HEK293 (cell line): ENCODE data around the gene SPIRE2.

Experiments
- CTCF ChIP-seq: fragments of 450-650 bp; formaldehyde crosslinking; IDR thresholded peaks from 2 replicates; pipeline ENCODE4 v1.5.1; 2016; ENCODE audit warnings: missing biosample characterization, missing genetic modification characterization
- KLF1 ChIP-seq: fragments of 450-650 bp; formaldehyde crosslinking; IDR thresholded peaks from 2 replicates; pipeline ENCODE4 v1.5.1; 2016; ENCODE audit warnings: missing biosample characterization, missing genetic modification characterization
- PATZ1 ChIP-seq: fragments of 450-650 bp; formaldehyde crosslinking; IDR thresholded peaks from 2 replicates; pipeline ENCODE4 v1.5.1; 2016; ENCODE audit warnings: missing biosample characterization, missing genetic modification characterization
- RBAK ChIP-seq: fragments of 450-650 bp; formaldehyde crosslinking; IDR thresholded peaks from 2 replicates; pipeline ENCODE4 v1.5.1; 2016; ENCODE audit warnings: missing biosample characterization, missing genetic modification characterization
- YY1 ChIP-seq: fragments of 450-650 bp; formaldehyde crosslinking; IDR thresholded peaks from 2 replicates; pipeline ENCODE4 v1.5.1; 2018; ENCODE audit warnings: missing biosample characterization, missing genetic modification characterization
- YY2 ChIP-seq: fragments of 450-650 bp; formaldehyde crosslinking; IDR thresholded peaks from 2 replicates; pipeline ENCODE4 v1.5.1; 2016; ENCODE audit warnings: missing biosample characterization, missing genetic modification characterization
- ZBTB17 ChIP-seq: fragments of 450-650 bp; formaldehyde crosslinking; IDR thresholded peaks from 2 replicates; pipeline ENCODE4 v1.5.1; 2016; ENCODE audit warnings: missing biosample characterization, missing genetic modification characterization
- ZBTB8A ChIP-seq: fragments of 450-650 bp; formaldehyde crosslinking; IDR thresholded peaks from 2 replicates; pipeline ENCODE4 v1.5.1; 2016; ENCODE audit warnings: missing biosample characterization, missing genetic modification characterization
- ZNF274 ChIP-seq, 2 experiments: fragments of 200-500 bp in 1 of 2; fragments of 450-650 bp in 1 of 2; sonication (Bioruptor generic) in 1 of 2; formaldehyde crosslinking in 1 of 2; IDR thresholded peaks; 2 replicates each; pipeline versions ENCODE4 v1.5.1 to v1.6.1; 2014 to 2016; ENCODE audit warnings: borderline replicate concordance in 1 of 2, inconsistent platforms in 1 of 2, low read length in 1 of 2, missing biosample characterization in 1 of 2, missing genetic modification characterization in 1 of 2

DNA sequence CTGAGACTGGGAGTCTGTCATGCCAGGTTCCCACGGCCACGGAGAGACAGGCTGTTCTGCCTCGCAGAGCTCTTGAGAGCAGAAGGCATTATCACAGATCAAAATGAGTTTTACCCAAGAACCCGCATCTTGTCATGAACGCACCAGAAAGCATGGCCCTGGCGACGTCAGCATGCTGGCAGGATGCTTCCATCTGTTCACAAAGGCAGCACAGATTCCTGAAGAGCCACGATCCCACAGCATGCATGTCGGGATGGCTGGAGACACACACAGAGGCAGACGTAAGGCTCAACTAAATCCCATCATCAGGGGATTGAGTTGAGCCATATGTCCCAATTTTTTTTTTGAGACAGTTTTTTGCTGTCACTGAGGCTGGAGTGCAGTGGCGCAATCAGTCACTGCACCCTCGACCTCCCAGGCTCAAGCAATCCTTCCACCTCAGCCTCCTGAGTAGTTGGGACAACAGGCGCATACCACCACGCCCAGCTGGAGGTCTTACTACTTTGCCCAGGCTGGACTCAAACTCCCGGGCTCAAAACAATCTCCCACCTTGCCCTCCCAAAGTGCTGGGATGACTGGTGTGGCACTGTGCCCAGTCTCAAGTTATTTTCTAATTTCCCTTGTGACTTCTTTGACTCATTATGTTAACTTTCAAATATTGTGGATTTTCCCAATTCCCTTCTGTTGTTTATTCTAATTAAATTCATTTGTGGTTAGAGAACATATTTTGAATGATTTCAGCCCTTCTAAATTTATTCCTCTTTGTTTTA is 23.0 kb upstream of the SPIRE2 start:
- TF ChIP-seq ZBTB17 (tag by site-specific recombination), result no peak
- TF ChIP-seq RBAK (tag by site-specific recombination), result no peak
- TF ChIP-seq YY1 (tag by site-specific recombination), result no peak
- no peak for TF ChIP-seq KLF1 (tag by site-specific recombination)
- no peak for TF ChIP-seq CTCF (tag by site-specific recombination)
- no peak for TF ChIP-seq ZNF274 (IDR thresholded peaks at IDR 0.05; ENCODE audit: low read length)
- no peak for TF ChIP-seq ZNF274 (tag by site-specific recombination; IDR thresholded peaks at IDR 0.05; ENCODE audit: borderline replicate concordance)
- no peak for TF ChIP-seq YY2 (tag by site-specific recombination)
- no peak for TF ChIP-seq PATZ1
- no peak for TF ChIP-seq ZBTB8A (tag by site-specific recombination)
